HCT116 (cell line): ENCODE results near the gene C18orf32. TPM values are rescaled to one million over a fixed set of nuclear protein-coding genes. Genes with fewer than 3 reads are reported as not detected.

Experiments used
- ATAC-seq: fragments of 200-7000 bp; cut with Tn5 transposase; 2 replicates; pipeline ENCODE4 v1.9.1; 2020; ENCODE audit warnings: mild to moderate bottlenecking, moderate library complexity
- BruUV-seq: library from RNA; stranded (reverse); fragments of 400-500 nt; replicated peaks from 2 replicates; lab custom pipeline; 2021; lab: Mats Ljungman, UMichigan
- CTCF ChIA-PET: fragments of 300-600 bp; sonication (Branson Sonifier 250); formaldehyde crosslinking; loops from one replicate; lab custom pipeline; 2021; ENCODE audit warnings: antibody characterized with exemption; lab: Charles Lee
- POLR2A ChIA-PET: fragments of 300-600, 350-600 bp; sonication (Branson Sonifier 250); formaldehyde crosslinking; loops from one replicate; lab custom pipeline; 2021; ENCODE audit warnings: antibody characterized with exemption; lab: Charles Lee
- RAD21 ChIA-PET, 2 experiments: fragments of 300-600 bp; sonication (Branson Sonifier 250); formaldehyde crosslinking; loops; one replicate each; lab custom pipeline; 2023; ENCODE audit warnings: low total read pairs in 2 of 2; ENCODE audit not compliant: uncharacterized antibody in 2 of 2, unreplicated experiment in 2 of 2, low non-redundant PET in 1 of 2; lab: Charles Lee
- DNase-seq: peaks from one replicate; pipeline ENCODE4 v3.0.0-alpha.2; 2010; ENCODE audit warnings: low read depth, low spot score
- H2AFZ ChIP-seq: fragments of 200-600 bp; shearing (Covaris generic), sonication (generic); 2 replicates; pipeline ENCODE4 v1.6.1; 2017; ENCODE audit warnings: low read depth, mixed run types, mixed read lengths, antibody characterized with exemption, low read length; ENCODE audit not compliant: poor library complexity, severe bottlenecking
- H3K27ac ChIP-seq: 2 replicates; pipeline ENCODE4 v1.5.1; 2012; ENCODE audit warnings: low read depth, low read length
- H3K27me3 ChIP-seq: fragments of 200-600 bp; sonication (generic); 2 replicates; pipeline ENCODE4 v1.6.1; 2016; ENCODE audit warnings: mixed run types, low read length, mixed read lengths; ENCODE audit not compliant: insufficient read depth
- H3K36me3 ChIP-seq, 2 experiments: fragments of 200-500 bp in 1 of 2; fragments of 200-600 bp in 1 of 2; sonication (Bioruptor generic) in 1 of 2; sonication (generic) in 1 of 2; 2 replicates each; pipeline versions ENCODE4 v1.5.1 to v1.6.1; 2014 to 2016; ENCODE audit warnings: low read length in 2 of 2, inconsistent platforms in 1 of 2, mixed read lengths in 1 of 2, mixed run types in 1 of 2; ENCODE audit not compliant: insufficient read depth in 2 of 2, control insufficient read depth in 1 of 2
- H3K4me1 ChIP-seq, 2 experiments: fragments of 200-600 bp in 1 of 2; sonication (generic) in 1 of 2; 2 replicates each; pipeline versions ENCODE4 v1.5.1 to v1.6.1; 2012 to 2017; ENCODE audit warnings: low read length in 2 of 2, inconsistent platforms in 1 of 2, mild to moderate bottlenecking in 1 of 2, mixed read lengths in 1 of 2, mixed run types in 1 of 2, moderate library complexity in 1 of 2; ENCODE audit not compliant: insufficient read depth in 2 of 2, control insufficient read depth in 1 of 2
- H3K4me2 ChIP-seq: fragments of 200-600 bp; sonication (generic); 2 replicates; pipeline ENCODE4 v1.6.1; 2017; ENCODE audit warnings: mixed run types, low read length, mixed read lengths
- H3K4me3 ChIP-seq, 2 experiments: fragments of 200-600 bp in 1 of 2; sonication (generic) in 1 of 2; replicated peaks in 1 of 2; 2 replicates each; pipeline ENCODE4 v1.5.1; 2011 to 2016; ENCODE audit warnings: low read length in 2 of 2, control low read depth in 1 of 2, low read depth in 1 of 2, mild to moderate bottlenecking in 1 of 2, mixed read lengths in 1 of 2, mixed run types in 1 of 2
- H3K79me2 ChIP-seq: fragments of 200-600 bp; sonication (generic); 2 replicates; pipeline ENCODE4 v1.6.1; 2017; ENCODE audit warnings: mild to moderate bottlenecking, mixed run types, low read length, moderate library complexity, mixed read lengths; ENCODE audit not compliant: insufficient read depth
- H3K9ac ChIP-seq: fragments of 200-600 bp; sonication (generic); 2 replicates; pipeline ENCODE4 v1.6.1; 2016; ENCODE audit warnings: low read length, mixed read lengths
- H3K9me2 ChIP-seq: fragments of 200-600 bp; sonication (generic), shearing (Covaris generic); 2 replicates; pipeline ENCODE4 v1.6.1; 2017; ENCODE audit warnings: mixed run types, mild to moderate bottlenecking, moderate library complexity; ENCODE audit not compliant: insufficient read depth
- H3K9me3 ChIP-seq, 2 experiments: fragments of 200-500 bp in 1 of 2; fragments of 200-600 bp in 1 of 2; sonication (Bioruptor generic) in 1 of 2; sonication (generic) in 1 of 2; 2 replicates each; pipeline ENCODE4 v1.6.1; 2014 to 2017; ENCODE audit warnings: low read length in 2 of 2, mixed read lengths in 2 of 2, inconsistent platforms in 1 of 2, low read depth in 1 of 2, mild to moderate bottlenecking in 1 of 2, mixed run types in 1 of 2, moderate library complexity in 1 of 2; ENCODE audit not compliant: control insufficient read depth in 1 of 2, insufficient read depth in 1 of 2
- H4K20me1 ChIP-seq: fragments of 200-600 bp; sonication (generic), shearing (Covaris generic); 2 replicates; pipeline ENCODE4 v1.6.1; 2017; ENCODE audit warnings: mixed run types, mild to moderate bottlenecking, moderate library complexity; ENCODE audit not compliant: insufficient read depth
- CEBPB ChIP-seq: IDR thresholded peaks from 2 replicates; pipeline ENCODE4 v1.6.1; 2012; ENCODE audit warnings: low read depth
- EGR1 ChIP-seq: IDR thresholded peaks from 2 replicates; pipeline ENCODE4 v1.6.1; 2012; ENCODE audit warnings: low read depth
- EZH2 ChIP-seq: fragments of 200-600 bp; sonication (generic); IDR thresholded peaks from 2 replicates; pipeline ENCODE4 v1.6.1; 2017; ENCODE audit warnings: antibody characterized with exemption, mixed run types
- EZH2phosphoT487 ChIP-seq: fragments of 200-600 bp; IDR thresholded peaks from 2 replicates; pipeline ENCODE4 v1.6.1; 2018; ENCODE audit warnings: antibody characterized with exemption, borderline replicate concordance
- FOSL1 ChIP-seq: IDR thresholded peaks from 2 replicates; pipeline ENCODE4 v1.6.1; 2012; ENCODE audit warnings: low read depth
- JUND ChIP-seq: IDR thresholded peaks from 2 replicates; pipeline ENCODE4 v1.6.1; 2012
- MAX ChIP-seq: IDR thresholded peaks from 2 replicates; pipeline ENCODE4 v1.6.1; 2012
- POLR2A ChIP-seq: IDR thresholded peaks from 2 replicates; pipeline ENCODE4 v1.7.0; 2011; ENCODE audit warnings: borderline replicate concordance; ENCODE audit not compliant: insufficient read depth, insufficient read length; ENCODE audit errors: extremely low read depth
- POLR2AphosphoS5 ChIP-seq: IDR thresholded peaks from 2 replicates; pipeline ENCODE4 v1.6.1; 2011; ENCODE audit warnings: mild to moderate bottlenecking, low read depth, low read length, moderate library complexity
- RAD21 ChIP-seq: IDR thresholded peaks from 2 replicates; pipeline ENCODE4 v1.6.1; 2012; ENCODE audit warnings: low read depth, mild to moderate bottlenecking
- SP1 ChIP-seq: IDR thresholded peaks from 2 replicates; pipeline ENCODE4 v1.6.1; 2012; ENCODE audit warnings: low read depth
- SRF ChIP-seq: IDR thresholded peaks from 2 replicates; pipeline ENCODE4 v1.6.1; 2012; ENCODE audit warnings: low read depth
- TCF7L2 ChIP-seq: IDR thresholded peaks from 2 replicates; pipeline ENCODE4 v1.7.0; 2011; ENCODE audit warnings: borderline replicate concordance, inconsistent platforms; ENCODE audit not compliant: insufficient read depth, insufficient read length; ENCODE audit errors: extremely low read depth
- ZBTB33 ChIP-seq: IDR thresholded peaks from 2 replicates; pipeline ENCODE4 v1.6.1; 2011; ENCODE audit warnings: mild to moderate bottlenecking, low read length, moderate library complexity; ENCODE audit not compliant: insufficient replicate concordance; ENCODE audit errors: extremely low read depth
- ZNF274 ChIP-seq: fragments of 200-500 bp; sonication (Bioruptor generic); IDR thresholded peaks from 2 replicates; pipeline ENCODE4 v1.6.1; 2014; ENCODE audit warnings: mild to moderate bottlenecking, low read depth, low read length, inconsistent platforms
- intact Hi-C: fragments of 100-400 bp; cut with micrococcal nuclease; formaldehyde crosslinking; loops from 2 replicates; pipeline ENCODE4 v1.10.0; 2022
- total RNA-seq: library from RNA; stranded (reverse); gene quantifications from one replicate; pipeline ENCODE4 v1.2.1, GENCODE V29; 2021; ENCODE audit not compliant: unreplicated experiment
- TF ChIP-seq, protein P1 (sequence below), 3 experiments: fragments of 200-600 bp in 1 of 3; sonication (generic) in 1 of 3; IDR thresholded peaks in 2 of 3; conservative IDR thresholded peaks in 1 of 3; 2 replicates each; pipeline ENCODE4 v1.5.1; 2012 to 2017; ENCODE audit warnings: low read depth in 2 of 3, low read length in 2 of 3, antibody characterized with exemption in 1 of 3, borderline replicate concordance in 1 of 3, control low read depth in 1 of 3, mild to moderate bottlenecking in 1 of 3, mixed read lengths in 1 of 3, mixed run types in 1 of 3, moderate library complexity in 1 of 3; ENCODE audit not compliant: insufficient read depth in 1 of 3
- TF ChIP-seq, protein P2 (sequence below): IDR thresholded peaks from 2 replicates; pipeline ENCODE4 v1.6.1; 2012
- TF ChIP-seq, protein P3 (sequence below): IDR thresholded peaks from 2 replicates; pipeline ENCODE4 v1.6.1; 2012; ENCODE audit warnings: low read depth

Gene C18orf32
- total RNA-seq, 1 experiment from 2014 or later, result 35.0 TPM

- Histone ChIP-seq H3K27ac (peak overlapping the region; percentile 61; the same call in 1 of the 2 replicates), H3K9ac (peak overlapping the region; percentile 75), H3K79me2 (peaks cover 48% of the 10 kb centered on the region), H4K20me1 (no peaks in the 10 kb centered on the region), H2AFZ (peak overlapping the region; percentile 61), H3K4me1 (peaks cover 7 to 18% of the 10 kb centered on the region in 2 experiments; a peak in 3 of 4 replicates), H3K27me3 (no peaks in the 10 kb centered on the region), H3K9me2 (no peaks in the 10 kb centered on the region), H3K4me2 (peak overlapping the region; percentile 93), H3K4me3 (peak overlapping the region; percentile 77 to 90), H3K36me3 (no peaks in the 10 kb centered on the region), H3K9me3 (no peaks in the 10 kb centered on the region)
- CTCF ChIA-PET, result no interaction called here
- POLR2A ChIA-PET, result interaction anchor here (0.6 to 2.6 kb wide), 4 partner anchors 12 to 68 kb away, joined by 3 to 12 read pairs (median 3); partner anchors contain the start of gene C18orf32
- TF ChIP-seq POLR2A (no peak), TCF7L2 (no peak), ZBTB33 (no peak), EZH2phosphoT487 (no peak), EGR1 (no peak), EZH2 (no peak), FOSL1 (no peak), RAD21 (no peak), POLR2AphosphoS5 (no peak), SP1 (no peak), ZNF274 (no peak), JUND (no peak), MAX (no peak), CEBPB (no peak), SRF (no peak)
- TF ChIP-seq, protein P1, sequence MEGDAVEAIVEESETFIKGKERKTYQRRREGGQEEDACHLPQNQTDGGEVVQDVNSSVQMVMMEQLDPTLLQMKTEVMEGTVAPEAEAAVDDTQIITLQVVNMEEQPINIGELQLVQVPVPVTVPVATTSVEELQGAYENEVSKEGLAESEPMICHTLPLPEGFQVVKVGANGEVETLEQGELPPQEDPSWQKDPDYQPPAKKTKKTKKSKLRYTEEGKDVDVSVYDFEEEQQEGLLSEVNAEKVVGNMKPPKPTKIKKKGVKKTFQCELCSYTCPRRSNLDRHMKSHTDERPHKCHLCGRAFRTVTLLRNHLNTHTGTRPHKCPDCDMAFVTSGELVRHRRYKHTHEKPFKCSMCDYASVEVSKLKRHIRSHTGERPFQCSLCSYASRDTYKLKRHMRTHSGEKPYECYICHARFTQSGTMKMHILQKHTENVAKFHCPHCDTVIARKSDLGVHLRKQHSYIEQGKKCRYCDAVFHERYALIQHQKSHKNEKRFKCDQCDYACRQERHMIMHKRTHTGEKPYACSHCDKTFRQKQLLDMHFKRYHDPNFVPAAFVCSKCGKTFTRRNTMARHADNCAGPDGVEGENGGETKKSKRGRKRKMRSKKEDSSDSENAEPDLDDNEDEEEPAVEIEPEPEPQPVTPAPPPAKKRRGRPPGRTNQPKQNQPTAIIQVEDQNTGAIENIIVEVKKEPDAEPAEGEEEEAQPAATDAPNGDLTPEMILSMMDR (IDR thresholded peaks at IDR 0.05 in 2 of 3, conservative IDR thresholded peaks at IDR 0.05 in 1 of 3; ENCODE audit: borderline replicate concordance in 1 of 3, insufficient read depth in 1 of 3, low read depth in 2 of 3, low read length in 2 of 3), result no peak
- TF ChIP-seq, protein P2, sequence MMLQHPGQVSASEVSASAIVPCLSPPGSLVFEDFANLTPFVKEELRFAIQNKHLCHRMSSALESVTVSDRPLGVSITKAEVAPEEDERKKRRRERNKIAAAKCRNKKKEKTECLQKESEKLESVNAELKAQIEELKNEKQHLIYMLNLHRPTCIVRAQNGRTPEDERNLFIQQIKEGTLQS, result no peak
- TF ChIP-seq, protein P3, sequence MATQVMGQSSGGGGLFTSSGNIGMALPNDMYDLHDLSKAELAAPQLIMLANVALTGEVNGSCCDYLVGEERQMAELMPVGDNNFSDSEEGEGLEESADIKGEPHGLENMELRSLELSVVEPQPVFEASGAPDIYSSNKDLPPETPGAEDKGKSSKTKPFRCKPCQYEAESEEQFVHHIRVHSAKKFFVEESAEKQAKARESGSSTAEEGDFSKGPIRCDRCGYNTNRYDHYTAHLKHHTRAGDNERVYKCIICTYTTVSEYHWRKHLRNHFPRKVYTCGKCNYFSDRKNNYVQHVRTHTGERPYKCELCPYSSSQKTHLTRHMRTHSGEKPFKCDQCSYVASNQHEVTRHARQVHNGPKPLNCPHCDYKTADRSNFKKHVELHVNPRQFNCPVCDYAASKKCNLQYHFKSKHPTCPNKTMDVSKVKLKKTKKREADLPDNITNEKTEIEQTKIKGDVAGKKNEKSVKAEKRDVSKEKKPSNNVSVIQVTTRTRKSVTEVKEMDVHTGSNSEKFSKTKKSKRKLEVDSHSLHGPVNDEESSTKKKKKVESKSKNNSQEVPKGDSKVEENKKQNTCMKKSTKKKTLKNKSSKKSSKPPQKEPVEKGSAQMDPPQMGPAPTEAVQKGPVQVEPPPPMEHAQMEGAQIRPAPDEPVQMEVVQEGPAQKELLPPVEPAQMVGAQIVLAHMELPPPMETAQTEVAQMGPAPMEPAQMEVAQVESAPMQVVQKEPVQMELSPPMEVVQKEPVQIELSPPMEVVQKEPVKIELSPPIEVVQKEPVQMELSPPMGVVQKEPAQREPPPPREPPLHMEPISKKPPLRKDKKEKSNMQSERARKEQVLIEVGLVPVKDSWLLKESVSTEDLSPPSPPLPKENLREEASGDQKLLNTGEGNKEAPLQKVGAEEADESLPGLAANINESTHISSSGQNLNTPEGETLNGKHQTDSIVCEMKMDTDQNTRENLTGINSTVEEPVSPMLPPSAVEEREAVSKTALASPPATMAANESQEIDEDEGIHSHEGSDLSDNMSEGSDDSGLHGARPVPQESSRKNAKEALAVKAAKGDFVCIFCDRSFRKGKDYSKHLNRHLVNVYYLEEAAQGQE, result no peak
- RAD21 ChIA-PET, result interaction anchor here in 1 of 2 experiments (0.7 kb wide), 1 partner anchor 272 kb away, joined by 3 read pairs; no protein-coding TSS in a partner anchor
- BruUV-seq, result no TSS peak
- no peak for DNase-seq
- ATAC-seq, result peak; percentile 51
- intact Hi-C loops, result no loop called here
Measured at GRCh38 chr18:49459404-49460171, 27.4 kb downstream of the C18orf32 start.
